H9 (cell line): ENCODE measurements around the gene KLF11. TPM values are rescaled to one million over a fixed set of nuclear protein-coding genes. Genes with fewer than 3 reads are reported as not detected.

Experiments used
- DNase-seq: peaks from one replicate; pipeline ENCODE4 v3.0.0-alpha.2; 2017
- H2AFZ ChIP-seq: one replicate; pipeline ENCODE4 v1.6.1; 2013; ENCODE audit warnings: mild to moderate bottlenecking, low read length, control low read depth, moderate library complexity
- H2AK5ac ChIP-seq: 2 replicates; pipeline ENCODE4 v1.6.1; 2013; ENCODE audit warnings: low read length, control low read depth, mixed read lengths; ENCODE audit not compliant: insufficient read length
- H2BK120ac ChIP-seq: one replicate; pipeline ENCODE4 v1.6.1; 2013; ENCODE audit warnings: low read depth, mild to moderate bottlenecking, low read length, control low read depth, inconsistent platforms; ENCODE audit not compliant: poor library complexity, severe bottlenecking
- H2BK12ac ChIP-seq: 2 replicates; pipeline ENCODE4 v1.6.1; 2013; ENCODE audit warnings: low read length, control low read depth, mixed read lengths, low read depth; ENCODE audit not compliant: insufficient read length
- H2BK15ac ChIP-seq: 2 replicates; pipeline ENCODE4 v1.6.1; 2013; ENCODE audit warnings: low read depth, low read length, control low read depth
- H2BK20ac ChIP-seq: one replicate; pipeline ENCODE4 v1.6.1; 2013; ENCODE audit warnings: low read depth, mild to moderate bottlenecking, low read length, control low read depth, inconsistent platforms; ENCODE audit not compliant: poor library complexity, severe bottlenecking
- H2BK5ac ChIP-seq: 2 replicates; pipeline ENCODE4 v1.6.1; 2013; ENCODE audit warnings: low read length, control low read depth, mixed read lengths; ENCODE audit not compliant: insufficient read length
- H3K14ac ChIP-seq: 2 replicates; pipeline ENCODE4 v1.6.1; 2013; ENCODE audit warnings: low read length, control low read depth; ENCODE audit not compliant: insufficient read depth
- H3K18ac ChIP-seq: 2 replicates; pipeline ENCODE4 v1.6.1; 2013; ENCODE audit warnings: low read depth, mild to moderate bottlenecking, mixed read lengths, low read length, control low read depth; ENCODE audit not compliant: insufficient read length
- H3K23ac ChIP-seq: 2 replicates; pipeline ENCODE4 v1.6.1; 2013; ENCODE audit warnings: low read length, control low read depth, mixed read lengths, low read depth; ENCODE audit not compliant: insufficient read length
- H3K23me2 ChIP-seq: 2 replicates; pipeline ENCODE4 v1.6.1; 2013; ENCODE audit warnings: low read depth, mild to moderate bottlenecking, mixed read lengths, low read length, control low read depth; ENCODE audit not compliant: insufficient read length, poor library complexity, severe bottlenecking
- H3K27ac ChIP-seq: 2 replicates; pipeline ENCODE4 v1.5.1; 2013; ENCODE audit warnings: low read length, control low read depth, mixed read lengths, low read depth; ENCODE audit not compliant: insufficient read length
- H3K27me3 ChIP-seq: 2 replicates; pipeline ENCODE4 v1.6.1; 2013; ENCODE audit warnings: low read length, control low read depth, inconsistent platforms; ENCODE audit not compliant: insufficient read depth
- H3K4ac ChIP-seq: 2 replicates; pipeline ENCODE4 v1.6.1; 2013; ENCODE audit warnings: low read depth, mild to moderate bottlenecking, control low read depth, inconsistent platforms, low read length, moderate library complexity
- H3K4me1 ChIP-seq: 2 replicates; pipeline ENCODE4 v1.6.1; 2013; ENCODE audit warnings: low read length, control low read depth, inconsistent platforms; ENCODE audit not compliant: insufficient read depth
- H3K4me2 ChIP-seq: 2 replicates; pipeline ENCODE4 v1.6.1; 2013; ENCODE audit warnings: low read length, control low read depth, mixed read lengths; ENCODE audit not compliant: insufficient read length, insufficient read depth
- H3K56ac ChIP-seq: 2 replicates; pipeline ENCODE4 v1.6.1; 2013; ENCODE audit warnings: low read depth, mild to moderate bottlenecking, mixed read lengths, low read length, control low read depth; ENCODE audit not compliant: insufficient read length
- H3K79me1 ChIP-seq: 2 replicates; pipeline ENCODE4 v1.6.1; 2013; ENCODE audit warnings: low read depth, mild to moderate bottlenecking, moderate library complexity, low read length, control low read depth, inconsistent platforms; ENCODE audit not compliant: insufficient read depth, poor library complexity, severe bottlenecking
- H3K79me2 ChIP-seq: 2 replicates; pipeline ENCODE4 v1.6.1; 2013; ENCODE audit warnings: low read length, control low read depth, inconsistent platforms; ENCODE audit not compliant: insufficient read depth
- H3K9ac ChIP-seq: 2 replicates; pipeline ENCODE4 v1.6.1; 2013; ENCODE audit warnings: low read length, control low read depth, mixed read lengths; ENCODE audit not compliant: insufficient read length; ENCODE audit errors: extremely low read depth
- H3K9me3 ChIP-seq: one replicate; pipeline ENCODE4 v1.6.1; 2013; ENCODE audit warnings: low read depth, low read length, inconsistent platforms; ENCODE audit not compliant: control insufficient read depth
- H3T11ph ChIP-seq: one replicate; pipeline ENCODE4 v1.6.1; 2013; ENCODE audit warnings: mild to moderate bottlenecking, low read length, control low read depth, inconsistent platforms
- H4K20me1 ChIP-seq: one replicate; pipeline ENCODE4 v1.6.1; 2013; ENCODE audit not compliant: control insufficient read depth, insufficient read length, insufficient read depth
- H4K5ac ChIP-seq: 2 replicates; pipeline ENCODE4 v1.6.1; 2013; ENCODE audit warnings: low read depth, mild to moderate bottlenecking, mixed read lengths, low read length, control low read depth; ENCODE audit not compliant: insufficient read length
- H4K8ac ChIP-seq: replicated peaks from 2 replicates; pipeline ENCODE4 v1.6.1; 2013; ENCODE audit warnings: low read length, control low read depth, mixed read lengths, low read depth; ENCODE audit not compliant: insufficient read length
- H4K91ac ChIP-seq: 2 replicates; pipeline ENCODE4 v1.6.1; 2013; ENCODE audit warnings: low read depth, mild to moderate bottlenecking, moderate library complexity, mixed read lengths, low read length, control low read depth; ENCODE audit not compliant: insufficient read length
- H3K27ac Mint-ChIP-seq, 3 experiments: 2 replicates in 2 of 3; 3 replicates in 1 of 3; pipeline ENCODE4 v1.8.0; 2020 to 2021; ENCODE audit warnings: mixed read lengths in 3 of 3, mild to moderate bottlenecking in 1 of 3, moderate library complexity in 1 of 3
- H3K27me3 Mint-ChIP-seq: 2 replicates; pipeline ENCODE4 v1.8.0; 2021; ENCODE audit warnings: low read depth, mild to moderate bottlenecking, moderate library complexity, mixed read lengths
- H3K36me3 Mint-ChIP-seq, 3 experiments: 2 replicates in 2 of 3; 3 replicates in 1 of 3; pipeline ENCODE4 v1.8.0; 2020 to 2021; ENCODE audit warnings: low read depth in 3 of 3, mixed read lengths in 3 of 3; ENCODE audit not compliant: insufficient read depth in 1 of 3
- H3K4me1 Mint-ChIP-seq, 2 experiments: 2 replicates each; pipeline ENCODE4 v1.8.0; 2020; ENCODE audit warnings: mixed read lengths in 2 of 2
- H3K4me3 Mint-ChIP-seq, 2 experiments: 2 replicates in 1 of 2; 3 replicates in 1 of 2; pipeline ENCODE4 v1.8.0; 2020 to 2021; ENCODE audit warnings: mild to moderate bottlenecking in 2 of 2, mixed read lengths in 2 of 2, moderate library complexity in 1 of 2
- H3K9me3 Mint-ChIP-seq, 2 experiments: 2 replicates in 1 of 2; 3 replicates in 1 of 2; pipeline ENCODE4 v1.8.0; 2020; ENCODE audit warnings: mild to moderate bottlenecking in 2 of 2, mixed read lengths in 2 of 2, moderate library complexity in 1 of 2
- WGBS: extraction: QIAGEN DNeasy Blood & Tissue Kit; methylation state at CpG from one replicate; pipeline ENCODE4 v1.1.7; 2013; ENCODE audit warnings: missing lambda C conversion rate, low lambda C conversion rate, mixed read lengths; ENCODE audit not compliant: insufficient read length; ENCODE audit errors: extremely low coverage; 5-methylcytosine and 5-hydroxymethylcytosine counted together
- total RNA-seq: library from RNA; stranded (reverse); gene quantifications from 2 replicates; pipeline ENCODE4 v1.2.1, GENCODE V29; 2021
- TF ChIP-seq, protein P1 (sequence below): fragments of 200-600 bp; sonication (generic); conservative IDR thresholded peaks from 3 replicates; pipeline ENCODE4 v1.8.0; 2021; ENCODE audit warnings: antibody characterized with exemption, mild to moderate bottlenecking

The KLF11 gene
- total RNA-seq, 1 experiment from 2014 or later = 15.5 TPM

DNA sequence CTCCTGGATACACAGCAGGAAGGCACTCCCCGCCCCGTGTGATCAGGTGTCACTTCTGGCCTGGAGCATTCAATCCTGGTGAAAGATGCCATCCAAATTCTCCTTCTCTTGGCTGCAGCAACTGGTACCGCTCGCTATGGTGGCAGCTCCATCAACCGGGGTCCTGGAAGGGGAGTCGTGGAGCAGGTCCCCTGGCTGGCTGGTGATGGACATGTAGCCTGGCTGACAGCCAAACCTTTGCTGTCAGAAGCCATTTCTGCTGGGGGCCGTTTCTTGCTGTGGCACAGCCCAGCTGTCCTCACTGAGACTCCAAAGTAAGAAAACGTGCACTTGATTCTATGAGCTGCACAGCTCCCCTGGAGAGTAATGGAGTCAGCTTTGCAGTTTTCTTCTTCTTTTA lies 44.0 kb downstream of the KLF11 start:
- Histone ChIP-seq H3K4ac (no peak overlapping the region), H3K14ac (no peak overlapping the region), H2BK120ac (no peak overlapping the region), H2AK5ac (no peak overlapping the region), H3K9ac (no peak overlapping the region), H3K27ac (no peak overlapping the region), H2AFZ (no peak overlapping the region), H4K20me1 (no peaks in the 10 kb centered on the region), H3K18ac (no peak overlapping the region), H2BK12ac (no peak overlapping the region), H3K56ac (no peak overlapping the region), H3K79me1 (no peaks in the 10 kb centered on the region), H4K91ac (no peak overlapping the region), H3K9me3 (no peaks in the 10 kb centered on the region), H4K5ac (no peak overlapping the region), H3K23ac (no peak overlapping the region), H2BK20ac (no peak overlapping the region), H3K4me2 (no peak overlapping the region), H3K4me1 (no peaks in the 10 kb centered on the region), H3K27me3 (no peaks in the 10 kb centered on the region), H2BK5ac (no peak overlapping the region), H3T11ph (no peak overlapping the region), H3K23me2 (no peaks in the 10 kb centered on the region), H3K79me2 (no peaks in the 10 kb centered on the region), H2BK15ac (no peak overlapping the region), H4K8ac (no peak overlapping the region)
- Mint-ChIP-seq H3K4me3 (no peak overlapping the region), H3K27me3 (peaks cover 36% of the 10 kb centered on the region), H3K4me1 (peaks cover 13 to 15% of the 10 kb centered on the region in 2 experiments), H3K36me3 (no peaks in the 10 kb centered on the region; a peak in 1 of 7 replicates), H3K27ac (no peak overlapping the region), H3K9me3 (no peaks in the 10 kb centered on the region)
- WGBS = no CpG with 5 or more reads among the region's 8 CpGs
- no peak for DNase-seq
- TF ChIP-seq, protein P1, sequence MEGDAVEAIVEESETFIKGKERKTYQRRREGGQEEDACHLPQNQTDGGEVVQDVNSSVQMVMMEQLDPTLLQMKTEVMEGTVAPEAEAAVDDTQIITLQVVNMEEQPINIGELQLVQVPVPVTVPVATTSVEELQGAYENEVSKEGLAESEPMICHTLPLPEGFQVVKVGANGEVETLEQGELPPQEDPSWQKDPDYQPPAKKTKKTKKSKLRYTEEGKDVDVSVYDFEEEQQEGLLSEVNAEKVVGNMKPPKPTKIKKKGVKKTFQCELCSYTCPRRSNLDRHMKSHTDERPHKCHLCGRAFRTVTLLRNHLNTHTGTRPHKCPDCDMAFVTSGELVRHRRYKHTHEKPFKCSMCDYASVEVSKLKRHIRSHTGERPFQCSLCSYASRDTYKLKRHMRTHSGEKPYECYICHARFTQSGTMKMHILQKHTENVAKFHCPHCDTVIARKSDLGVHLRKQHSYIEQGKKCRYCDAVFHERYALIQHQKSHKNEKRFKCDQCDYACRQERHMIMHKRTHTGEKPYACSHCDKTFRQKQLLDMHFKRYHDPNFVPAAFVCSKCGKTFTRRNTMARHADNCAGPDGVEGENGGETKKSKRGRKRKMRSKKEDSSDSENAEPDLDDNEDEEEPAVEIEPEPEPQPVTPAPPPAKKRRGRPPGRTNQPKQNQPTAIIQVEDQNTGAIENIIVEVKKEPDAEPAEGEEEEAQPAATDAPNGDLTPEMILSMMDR = no peak
